Adipocyte (in vitro differentiated cells): ENCODE data around the gene COG2.

ENCODE experiments used
- DNase-seq: peaks from one replicate; pipeline ENCODE4 v3.0.0-alpha.2; 2015; ENCODE audit warnings: low read depth
- H3K27me3 ChIP-seq: replicated peaks from 2 replicates; pipeline ENCODE4 v1.7.0; 2013; ENCODE audit warnings: mild to moderate bottlenecking, low read length, moderate library complexity; ENCODE audit not compliant: control insufficient read depth, insufficient read depth
- H3K36me3 ChIP-seq: 2 replicates; pipeline ENCODE4 v1.7.0; 2013; ENCODE audit warnings: low read length, mild to moderate bottlenecking, moderate library complexity; ENCODE audit not compliant: control insufficient read depth, insufficient read depth, severe bottlenecking
- H3K4me1 ChIP-seq: 2 replicates; pipeline ENCODE4 v1.7.0; 2013; ENCODE audit warnings: mild to moderate bottlenecking, low read length, moderate library complexity; ENCODE audit not compliant: control insufficient read depth, insufficient read depth
- H3K4me3 ChIP-seq: 2 replicates; pipeline ENCODE4 v1.7.0; 2013; ENCODE audit warnings: mild to moderate bottlenecking, low read length, moderate library complexity
- H3K9ac ChIP-seq: 2 replicates; pipeline ENCODE4 v1.7.0; 2013; ENCODE audit warnings: mild to moderate bottlenecking, low read length, moderate library complexity
- H3K9me3 ChIP-seq: 2 replicates; pipeline ENCODE4 v1.7.0; 2013; ENCODE audit warnings: mild to moderate bottlenecking, low read length, moderate library complexity; ENCODE audit not compliant: control insufficient read depth

Gene COG2

DNA sequence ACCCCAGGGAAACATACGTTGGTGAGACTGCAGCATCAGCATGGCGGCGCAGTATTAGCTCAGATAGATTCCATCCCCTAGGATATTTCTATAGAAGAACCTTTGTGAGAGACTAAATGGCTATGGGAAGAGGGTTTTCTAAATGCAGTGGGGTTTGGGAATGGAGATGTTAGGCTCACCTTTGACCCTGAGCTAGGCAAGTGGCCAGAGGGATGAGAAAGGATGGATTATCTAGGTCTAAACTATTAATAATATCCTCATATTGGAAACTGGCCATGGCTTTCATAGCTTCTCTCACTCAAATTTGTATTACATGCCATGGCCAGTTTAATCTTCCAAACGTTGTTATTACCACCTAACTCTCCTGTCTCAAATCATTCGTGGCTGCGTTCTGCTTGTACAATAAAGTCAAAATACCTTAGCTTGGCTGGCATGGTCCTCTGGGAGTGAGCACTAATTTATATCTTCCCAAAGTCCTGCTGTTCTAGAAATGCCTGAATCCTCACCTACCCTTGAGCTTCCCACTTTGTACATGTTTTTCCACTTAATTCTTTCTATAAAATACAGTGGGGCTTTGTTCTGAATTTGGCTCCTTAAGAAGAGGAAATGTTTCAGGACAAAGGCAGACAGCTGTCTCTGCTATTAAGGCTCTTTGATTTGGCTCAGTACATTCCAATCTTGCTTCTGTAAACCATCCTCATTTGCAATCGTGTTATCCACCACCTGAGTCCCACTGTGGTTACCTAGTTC, 31.0 kb upstream of the COG2 start:
- H3K9me3 ChIP-seq = no peaks in the 10 kb centered on the region
- H3K4me1 ChIP-seq = no peaks in the 10 kb centered on the region
- no peak for DNase-seq
- no peak overlapping the region for H3K9ac ChIP-seq
- no peak overlapping the region for H3K4me3 ChIP-seq
- H3K36me3 ChIP-seq = no peaks in the 10 kb centered on the region
- peaks cover 27% of the 10 kb centered on the region for H3K27me3 ChIP-seq

DNA sequence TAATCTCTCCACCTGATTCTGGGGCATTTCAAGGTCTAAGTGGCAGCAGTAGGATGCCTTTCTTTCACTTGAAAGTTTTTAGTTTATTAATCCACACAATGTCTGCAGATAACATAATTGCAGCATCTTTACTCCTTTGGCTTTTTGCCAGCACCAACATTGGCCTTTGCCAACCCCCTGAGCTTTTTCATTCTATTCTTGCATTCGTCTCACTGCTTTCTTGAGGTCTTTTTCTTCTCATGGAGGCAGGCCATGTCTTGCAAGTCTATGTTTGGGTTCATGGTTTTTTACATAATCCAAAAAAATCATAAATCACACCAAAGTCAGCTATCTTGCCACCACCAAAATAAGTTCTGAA, 30.4 kb upstream of the COG2 start:
- DNase-seq = no peak
- no peak overlapping the region for H3K4me3 ChIP-seq
- no peaks in the 10 kb centered on the region for H3K36me3 ChIP-seq
- H3K27me3 ChIP-seq = peaks cover 33% of the 10 kb centered on the region
- no peaks in the 10 kb centered on the region for H3K4me1 ChIP-seq
- no peak overlapping the region for H3K9ac ChIP-seq
- no peaks in the 10 kb centered on the region for H3K9me3 ChIP-seq

DNA sequence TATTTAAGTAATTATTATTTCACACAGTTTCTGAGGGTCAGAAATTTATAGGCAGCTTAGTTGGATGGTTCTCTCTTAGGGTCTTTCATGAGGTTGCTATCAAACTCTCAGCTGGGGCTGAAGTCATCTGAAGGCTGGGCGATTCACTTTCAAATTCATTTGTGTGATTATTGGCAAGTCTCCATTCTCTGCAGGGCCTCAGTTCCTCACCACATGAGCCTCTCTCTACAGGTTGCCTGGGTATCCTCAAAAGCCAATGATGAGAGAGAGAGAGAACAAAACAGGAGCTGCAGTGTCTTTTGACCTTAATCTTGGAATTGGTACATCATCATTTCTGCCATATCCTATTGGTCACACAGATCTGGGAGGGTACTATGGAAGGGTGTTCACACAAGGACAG, 29.6 kb upstream of the COG2 start:
- no peak for DNase-seq
- no peaks in the 10 kb centered on the region for H3K36me3 ChIP-seq
- no peaks in the 10 kb centered on the region for H3K4me1 ChIP-seq
- peaks cover 33% of the 10 kb centered on the region for H3K27me3 ChIP-seq
- no peak overlapping the region for H3K9ac ChIP-seq
- H3K9me3 ChIP-seq = no peaks in the 10 kb centered on the region
- no peak overlapping the region for H3K4me3 ChIP-seq

DNA sequence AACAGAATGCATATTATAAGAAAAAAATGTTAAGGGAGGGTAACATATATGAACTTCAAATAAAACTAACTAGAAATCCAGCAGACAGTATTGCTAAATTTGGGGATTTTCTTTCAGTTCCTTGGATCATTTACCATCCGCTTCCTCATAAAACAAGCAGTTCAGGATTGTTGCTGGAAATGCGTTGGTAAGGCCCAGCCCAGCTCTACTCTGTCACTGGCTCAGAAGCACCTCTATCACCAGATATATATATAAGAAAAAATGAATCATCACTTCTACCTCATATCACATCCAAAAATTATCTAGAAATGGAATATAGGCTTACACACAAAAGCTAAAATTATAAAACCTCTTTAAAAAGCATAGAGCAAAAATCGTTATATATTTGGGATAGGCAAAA, 28.2 kb upstream of the COG2 start:
- no peak overlapping the region for H3K4me3 ChIP-seq
- no peaks in the 10 kb centered on the region for H3K4me1 ChIP-seq
- H3K27me3 ChIP-seq = peaks cover 45% of the 10 kb centered on the region

DNA sequence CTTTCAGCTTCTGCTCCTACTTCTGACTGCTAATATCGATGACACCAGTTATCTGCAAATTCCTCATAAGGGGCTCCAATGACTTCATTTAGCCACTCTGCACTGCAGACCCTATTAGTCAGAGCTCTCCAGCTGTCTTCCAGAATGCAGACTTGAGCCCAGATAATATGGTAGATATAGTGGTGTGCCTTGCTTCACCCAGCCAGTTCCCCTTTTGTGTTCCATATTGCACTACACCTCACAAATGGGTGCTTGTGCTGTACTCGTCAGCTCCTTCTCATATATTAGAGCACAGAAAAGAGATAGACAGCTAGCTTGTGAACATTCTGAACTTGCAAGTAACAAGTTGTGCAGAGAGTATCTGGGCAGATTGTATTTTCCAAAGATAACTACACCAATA, 23.7 kb upstream of the COG2 start:
- Histone ChIP-seq H3K36me3 (no peaks in the 10 kb centered on the region), H3K4me1 (no peaks in the 10 kb centered on the region), H3K9me3 (peaks cover 17% of the 10 kb centered on the region), H3K9ac (no peak overlapping the region), H3K27me3 (peaks cover 46% of the 10 kb centered on the region), H3K4me3 (no peak overlapping the region)
- no peak for DNase-seq

More for the DNA sequence above, 28.2 kb upstream of the COG2 start:
- no peaks in the 10 kb centered on the region for H3K9me3 ChIP-seq
- H3K9ac ChIP-seq = no peak overlapping the region
- no peaks in the 10 kb centered on the region for H3K36me3 ChIP-seq
- DNase-seq = no peak

DNA sequence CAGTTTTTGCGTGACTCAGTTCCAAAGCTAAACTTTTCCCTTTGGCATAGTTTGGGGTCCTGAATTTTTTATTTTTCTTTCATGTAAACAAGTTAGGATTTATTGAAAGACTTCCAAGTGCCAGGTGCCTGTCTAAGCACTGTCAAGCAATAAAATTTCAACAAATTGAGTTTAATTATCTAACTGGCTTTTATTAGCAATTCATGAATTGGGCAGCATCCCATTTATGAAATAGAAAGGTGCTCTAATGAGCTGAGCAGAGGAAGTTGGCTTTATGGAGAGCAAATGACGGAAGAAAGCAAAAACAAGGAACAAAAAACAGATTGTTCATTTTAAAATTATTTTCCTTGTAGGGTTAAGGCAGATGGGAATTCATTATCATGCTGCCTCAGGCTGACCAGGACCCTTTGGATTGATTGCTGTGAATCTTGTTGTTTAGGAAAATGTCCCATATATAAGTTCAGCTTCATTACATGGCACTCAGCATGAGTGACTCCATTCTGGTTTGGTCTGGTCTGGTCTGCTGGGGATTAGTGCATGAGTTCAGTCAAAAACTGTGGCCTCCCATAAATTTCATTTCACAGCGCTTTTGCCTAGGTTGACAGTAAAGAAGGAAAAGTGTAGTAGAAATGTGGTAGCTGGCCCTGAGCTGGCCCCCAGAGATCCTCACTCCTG, 21.5 kb upstream of the COG2 start:
- Histone ChIP-seq H3K4me3 (no peak overlapping the region), H3K4me1 (no peaks in the 10 kb centered on the region), H3K9ac (no peak overlapping the region), H3K27me3 (peaks cover 52% of the 10 kb centered on the region), H3K9me3 (peaks cover 17% of the 10 kb centered on the region), H3K36me3 (no peaks in the 10 kb centered on the region)
- DNase-seq = no peak

DNA sequence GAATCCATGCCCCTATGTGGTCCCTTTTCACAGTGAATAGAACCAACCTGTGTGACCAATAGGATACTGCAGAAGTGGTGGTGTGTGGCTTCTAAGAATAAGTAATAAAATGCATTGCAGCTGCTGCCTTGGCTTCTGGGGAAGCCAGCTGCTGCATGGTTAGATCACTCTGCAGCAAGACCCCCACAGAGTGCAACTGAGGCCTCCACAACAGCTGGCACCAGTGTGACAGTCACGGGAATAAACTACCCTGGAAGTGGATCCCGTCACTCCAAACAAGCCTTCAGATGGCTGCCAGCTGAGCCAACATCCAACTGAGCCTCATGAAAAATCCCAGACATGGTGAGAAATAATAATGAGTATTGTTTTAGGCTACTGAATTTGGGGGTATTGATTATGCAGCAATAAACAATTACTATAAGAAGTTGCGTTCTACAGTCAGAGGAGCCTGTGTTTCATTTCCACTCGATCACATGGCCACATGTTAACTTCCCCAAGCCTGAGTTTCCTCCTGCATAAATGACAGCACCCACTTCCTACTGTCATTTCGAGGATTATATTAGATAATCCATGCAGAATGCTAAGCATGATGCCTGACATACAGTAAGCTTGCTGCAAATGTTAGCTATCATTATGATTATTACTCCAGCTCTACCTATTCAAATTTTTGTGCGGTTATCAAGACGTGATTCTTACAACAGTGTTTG, 20.8 kb upstream of the COG2 start:
- Histone ChIP-seq H3K9ac (no peak overlapping the region), H3K27me3 (peaks cover 46% of the 10 kb centered on the region), H3K36me3 (no peaks in the 10 kb centered on the region), H3K4me1 (no peaks in the 10 kb centered on the region), H3K9me3 (peaks cover 17% of the 10 kb centered on the region), H3K4me3 (no peak overlapping the region)
- no peak for DNase-seq

DNA sequence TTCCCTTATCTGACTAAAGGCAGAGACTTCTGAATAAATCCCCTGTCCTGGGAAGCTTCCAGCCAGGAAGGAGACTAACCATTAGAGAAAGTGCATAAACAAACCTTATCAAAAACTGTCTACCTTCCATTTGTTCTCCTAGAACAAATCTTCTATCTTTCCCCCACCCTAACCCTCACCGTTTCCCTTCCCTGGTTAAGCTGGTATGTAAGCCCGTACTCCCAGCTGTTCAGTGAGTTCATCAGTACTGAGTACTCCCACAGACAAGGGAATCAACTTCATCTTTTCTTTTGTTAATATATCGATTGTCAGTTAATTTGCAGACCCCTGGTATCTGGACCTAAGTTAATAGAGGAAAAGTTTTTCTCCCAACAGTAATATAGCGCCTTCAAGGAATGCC, 20.1 kb upstream of the COG2 start:
- H3K9ac ChIP-seq = no peak overlapping the region
- H3K4me1 ChIP-seq = no peaks in the 10 kb centered on the region
- H3K27me3 ChIP-seq = peaks cover 42% of the 10 kb centered on the region
- peaks cover 17% of the 10 kb centered on the region for H3K9me3 ChIP-seq
- no peak overlapping the region for H3K4me3 ChIP-seq
- DNase-seq = no peak
- no peaks in the 10 kb centered on the region for H3K36me3 ChIP-seq

DNA sequence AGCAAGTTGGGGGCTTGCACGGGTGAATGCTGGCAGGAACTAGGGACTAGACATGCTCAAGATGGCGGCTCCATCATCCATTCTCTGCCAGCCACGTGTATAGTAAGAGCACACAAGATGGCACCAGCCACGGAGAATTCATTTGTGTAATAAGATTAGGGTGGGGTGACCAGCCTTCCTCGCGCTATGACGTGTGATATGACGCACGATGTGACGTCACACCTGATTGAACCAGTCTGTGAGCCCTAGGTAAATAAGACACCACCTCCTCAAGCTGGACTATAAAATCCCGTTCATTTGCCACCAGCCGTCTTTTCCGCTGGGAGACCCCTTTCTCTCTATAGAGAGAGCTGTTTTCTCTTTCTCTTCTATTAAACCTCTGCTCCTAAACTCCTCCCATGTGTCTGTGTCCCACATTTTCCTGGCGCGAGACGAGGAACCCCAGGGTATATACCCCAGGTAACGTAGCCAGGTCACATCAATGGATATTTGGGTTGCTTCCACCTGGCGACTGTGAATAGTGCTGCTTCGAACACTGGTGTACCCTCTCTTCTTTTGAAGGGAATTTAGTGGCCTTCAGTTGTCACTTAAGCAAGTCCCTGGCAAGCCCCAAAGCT, 18.1 kb upstream of the COG2 start:
- H3K4me3 ChIP-seq = no peak overlapping the region
- no peaks in the 10 kb centered on the region for H3K36me3 ChIP-seq
- H3K9ac ChIP-seq = no peak overlapping the region
- no peaks in the 10 kb centered on the region for H3K4me1 ChIP-seq
- peaks cover 35% of the 10 kb centered on the region for H3K27me3 ChIP-seq
- peaks cover 17% of the 10 kb centered on the region for H3K9me3 ChIP-seq
- DNase-seq = no peak

DNA sequence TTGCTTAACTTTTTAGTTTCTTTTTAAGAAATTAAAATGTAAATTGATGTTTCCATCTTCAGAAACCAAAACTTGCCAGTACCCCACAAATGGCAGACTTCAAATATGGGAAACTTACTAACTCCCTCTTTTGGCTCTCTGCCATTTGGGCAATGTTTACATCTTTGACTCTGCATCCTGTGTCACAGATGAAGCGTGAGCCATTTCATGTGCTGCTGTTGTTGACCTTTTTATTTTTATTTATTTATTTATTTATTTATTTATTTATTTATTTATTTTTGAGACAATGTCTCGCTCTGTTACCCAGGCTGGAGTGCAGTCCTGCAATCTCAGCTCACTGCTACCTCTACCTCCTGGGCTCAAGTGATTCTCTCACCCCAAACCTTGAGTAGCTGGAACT, 16.0 kb upstream of the COG2 start:
- DNase-seq = no peak
- Histone ChIP-seq H3K4me3 (no peak overlapping the region), H3K4me1 (no peaks in the 10 kb centered on the region), H3K9me3 (no peaks in the 10 kb centered on the region), H3K27me3 (peaks cover 27% of the 10 kb centered on the region), H3K9ac (no peak overlapping the region), H3K36me3 (no peaks in the 10 kb centered on the region)

DNA sequence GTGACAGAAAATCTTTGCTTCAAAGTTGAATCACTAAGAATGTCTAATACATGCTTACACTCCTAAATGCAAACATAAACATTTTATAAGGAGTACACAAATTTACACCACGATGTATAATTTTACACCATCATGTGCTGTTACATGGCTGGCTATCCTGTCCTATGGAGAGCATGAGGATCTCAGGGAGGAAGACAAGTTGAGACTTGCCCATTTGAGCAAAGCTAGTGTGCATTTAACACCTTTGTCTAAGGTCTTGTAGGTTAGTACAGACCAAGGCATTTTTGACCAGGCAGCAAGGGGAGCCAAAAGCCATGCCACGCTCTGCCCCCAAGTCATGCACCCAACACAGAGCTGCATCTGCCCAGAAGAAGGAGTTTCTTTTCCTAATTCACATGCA, 14.5 kb upstream of the COG2 start:
- Histone ChIP-seq H3K4me1 (no peaks in the 10 kb centered on the region), H3K4me3 (no peak overlapping the region)

More for the DNA sequence above, 14.5 kb upstream of the COG2 start:
- Histone ChIP-seq H3K9ac (no peak overlapping the region), H3K9me3 (no peaks in the 10 kb centered on the region), H3K36me3 (no peaks in the 10 kb centered on the region), H3K27me3 (peaks cover 23% of the 10 kb centered on the region)
- DNase-seq = no peak
